ENCODE data around the gene GIMAP8. TPM values are rescaled to one million over a fixed set of nuclear protein-coding genes. Genes with fewer than 3 reads are reported as not detected.

The GIMAP8 gene
- total and polyA plus RNA-seq, 7 experiments from 2014 or later: 13.8 to 69.7 (median 52.5) TPM

- Mint-ChIP-seq H3K27ac (peak overlapping the region in 8 of 9 donors; percentile 44 to 97 (median 70)), H3K4me3 (peak overlapping the region; percentile 39 to 91 (median 62)), H3K4me1 (peaks cover 52 to 95% (median 90%) of the 10 kb centered on the region in 7 donors), H3K27me3 (no peaks in the 10 kb centered on the region), H3K9me3 (peaks cover 22 to 52% (median 34%) of the 10 kb centered on the region in 11 donors), H3K36me3 (peaks cover 49 to 92% (median 90%) of the 10 kb centered on the region in 5 donors)
- Histone ChIP-seq H3K9me3 (ENCODE audit: control insufficient read depth in 2 of 3, low read length in 3 of 3) (peaks cover 7 to 45% (median 24%) of the 10 kb centered on the region in 3 experiments), H3K36me3 (ENCODE audit: control insufficient read depth in 2 of 3, insufficient read depth in 3 of 3, low read length in 3 of 3) (peaks cover 0 to 34% (median 5%) of the 10 kb centered on the region in 3 experiments), H3K4me1 (ENCODE audit: control insufficient read depth in 2 of 2, insufficient read depth in 2 of 2, low read length in 2 of 2) (peaks cover 41 to 43% of the 10 kb centered on the region in 2 donors), H3K27ac (ENCODE audit: low read depth, low read length) (peak overlapping the region; percentile 12), H3K27me3 (ENCODE audit: control insufficient read depth in 2 of 2, insufficient read depth in 2 of 2, low read length in 2 of 2) (no peaks in the 10 kb centered on the region), H3K4me3 (ENCODE audit: low read length) (peak overlapping the region; percentile 25)
- ChIA-PET POLR2A (interaction anchor here (0.8 to 10.0 kb wide), 4 partner anchors 11 to 78 kb away, joined by 3 to 156 read pairs (median 50); partner anchors contain the start of genes GIMAP7 and GIMAP8), CTCF (no interaction called here)
- peak; percentile 8 for ATAC-seq
- intact Hi-C loops (cut with micrococcal nuclease): no loop called here
- no peak for DNase-seq
These were observed 13.0 kb downstream of the GIMAP8 start for GRCh38 chr7:150463461-150463860.

GRCh38 chr7:150464962-150465361 lies 14.5 kb downstream of the GIMAP8 start:
- ATAC-seq (peak; percentile 37), DNase-seq (no peak)
- intact Hi-C loops (cut with micrococcal nuclease): loop anchor here in 1 of 2 donors (1.0 to 2.0 kb wide), 2 partner anchors 7 to 14 kb away; partner anchors contain the start of gene GIMAP8
- peak overlapping the region; percentile 12 for H3K27ac ChIP-seq (ENCODE audit: low read depth, low read length)
- H3K27ac Mint-ChIP-seq: peak overlapping the region; percentile 37 to 97 (median 79)
- H3K27me3 ChIP-seq (ENCODE audit: control insufficient read depth in 2 of 2, insufficient read depth in 2 of 2, low read length in 2 of 2): no peaks in the 10 kb centered on the region
- H3K36me3 Mint-ChIP-seq: peaks cover 47 to 92% (median 86%) of the 10 kb centered on the region in 5 donors
- no peaks in the 10 kb centered on the region for H3K27me3 Mint-ChIP-seq
- H3K9me3 Mint-ChIP-seq: peaks cover 21 to 39% (median 34%) of the 10 kb centered on the region in 11 donors
- no peak overlapping the region for H3K4me3 ChIP-seq (ENCODE audit: low read length)
- H3K4me3 Mint-ChIP-seq: peak overlapping the region; percentile 21 to 91 (median 59)
- peaks cover 50 to 54% of the 10 kb centered on the region in 2 donors for H3K4me1 ChIP-seq (ENCODE audit: control insufficient read depth in 2 of 2, insufficient read depth in 2 of 2, low read length in 2 of 2)
- peaks cover 64 to 96% (median 90%) of the 10 kb centered on the region in 7 donors for H3K4me1 Mint-ChIP-seq
- peaks cover 0 to 24% (median 5%) of the 10 kb centered on the region in 3 experiments for H3K36me3 ChIP-seq (ENCODE audit: control insufficient read depth in 2 of 3, insufficient read depth in 3 of 3, low read length in 3 of 3)
- CTCF ChIA-PET: interaction anchor here (0.7 to 1.5 kb wide), 3 partner anchors 16 to 314 kb away, joined by 3 to 5 read pairs (median 4); no protein-coding TSS in a partner anchor
- peaks cover 7 to 36% (median 19%) of the 10 kb centered on the region in 3 experiments for H3K9me3 ChIP-seq (ENCODE audit: control insufficient read depth in 2 of 3, low read length in 3 of 3)
- POLR2A ChIA-PET: interaction anchor here (0.6 to 10.0 kb wide), 9 partner anchors 10 to 291 kb away, joined by 3 to 156 read pairs (median 4); partner anchors contain the start of genes GIMAP7 and GIMAP8

GRCh38 chr7:150465414-150465813 lies 15.0 kb downstream of the GIMAP8 start:
- Mint-ChIP-seq H3K36me3 (peaks cover 44 to 91% (median 84%) of the 10 kb centered on the region in 5 donors), H3K9me3 (peaks cover 18 to 34% (median 30%) of the 10 kb centered on the region in 11 donors), H3K4me3 (peak overlapping the region; percentile 21 to 91 (median 59)), H3K27ac (peak overlapping the region; percentile 37 to 97 (median 79)), H3K27me3 (no peaks in the 10 kb centered on the region), H3K4me1 (peaks cover 65 to 95% (median 90%) of the 10 kb centered on the region in 7 donors)
- H3K4me3 ChIP-seq (ENCODE audit: low read length): no peak overlapping the region
- no peak for ATAC-seq
- intact Hi-C loops (cut with micrococcal nuclease): loop anchor here in 1 of 2 donors (2.0 kb wide), 1 partner anchor 15 kb away; the partner anchor contains the start of gene GIMAP8
- peaks cover 0 to 22% (median 8%) of the 10 kb centered on the region in 3 experiments for H3K36me3 ChIP-seq (ENCODE audit: control insufficient read depth in 2 of 3, insufficient read depth in 3 of 3, low read length in 3 of 3)
- peak overlapping the region; percentile 12 for H3K27ac ChIP-seq (ENCODE audit: low read depth, low read length)
- DNase-seq: no peak
- H3K9me3 ChIP-seq (ENCODE audit: control insufficient read depth in 2 of 3, low read length in 3 of 3): peaks cover 7 to 32% (median 17%) of the 10 kb centered on the region in 3 experiments
- H3K27me3 ChIP-seq (ENCODE audit: control insufficient read depth in 2 of 2, insufficient read depth in 2 of 2, low read length in 2 of 2): no peaks in the 10 kb centered on the region
- ChIA-PET POLR2A (interaction anchor here (1.1 to 10.0 kb wide), 8 partner anchors 9 to 290 kb away, joined by 3 to 156 read pairs (median 16); partner anchors contain the start of genes GIMAP1, GIMAP7 and GIMAP8), CTCF (interaction anchor here (0.7 to 1.5 kb wide), 2 partner anchors 16 to 313 kb away, joined by 3 to 5 read pairs; no protein-coding TSS in a partner anchor)
- peaks cover 50 to 58% of the 10 kb centered on the region in 2 donors for H3K4me1 ChIP-seq (ENCODE audit: control insufficient read depth in 2 of 2, insufficient read depth in 2 of 2, low read length in 2 of 2)

- Histone ChIP-seq H3K27me3 (ENCODE audit: control insufficient read depth in 2 of 2, insufficient read depth in 2 of 2, low read length in 2 of 2) (no peaks in the 10 kb centered on the region), H3K36me3 (ENCODE audit: control insufficient read depth in 2 of 3, insufficient read depth in 3 of 3, low read length in 3 of 3) (peaks cover 0 to 28% (median 10%) of the 10 kb centered on the region in 3 experiments), H3K27ac (ENCODE audit: low read depth, low read length) (peak overlapping the region; percentile 34), H3K4me3 (ENCODE audit: low read length) (no peak overlapping the region), H3K4me1 (ENCODE audit: control insufficient read depth in 2 of 2, insufficient read depth in 2 of 2, low read length in 2 of 2) (peaks cover 50 to 60% of the 10 kb centered on the region in 2 donors), H3K9me3 (ENCODE audit: control insufficient read depth in 2 of 3, low read length in 3 of 3) (peaks cover 7 to 22% (median 8%) of the 10 kb centered on the region in 3 experiments)
- H3K36me3 Mint-ChIP-seq: peaks cover 40 to 89% (median 77%) of the 10 kb centered on the region in 5 donors
- H3K4me1 Mint-ChIP-seq: peaks cover 61 to 98% (median 95%) of the 10 kb centered on the region in 7 donors
- peaks cover 15 to 24% (median 21%) of the 10 kb centered on the region in 11 donors for H3K9me3 Mint-ChIP-seq
- DNase-seq (no peak), ATAC-seq (no peak)
- ChIA-PET CTCF (interaction anchor here (1.1 kb wide), 1 partner anchor 48 kb away, joined by 3 read pairs; the partner anchor contains the start of gene GIMAP7), POLR2A (interaction anchor here (0.6 to 10.0 kb wide), 11 partner anchors 8 to 281 kb away, joined by 3 to 156 read pairs (median 5); partner anchors contain the start of genes GIMAP1, GIMAP7 and GIMAP8)
- peak overlapping the region in 7 of 9 donors; percentile 70 to 97 (median 86) for H3K27ac Mint-ChIP-seq
- intact Hi-C loops (cut with micrococcal nuclease): no loop called here
- no peaks in the 10 kb centered on the region for H3K27me3 Mint-ChIP-seq
- H3K4me3 Mint-ChIP-seq: peak overlapping the region in 7 of 10 donors; percentile 46 to 91 (median 61)
These were observed 16.0 kb downstream of the GIMAP8 start for GRCh38 chr7:150466477-150466876.

GRCh38 chr7:150468241-150468640 lies 17.8 kb downstream of the GIMAP8 start:
- peaks cover 64 to 99% (median 95%) of the 10 kb centered on the region in 7 donors for H3K4me1 Mint-ChIP-seq
- ChIA-PET POLR2A (interaction anchor here (0.5 to 10.0 kb wide), 6 partner anchors 8 to 603 kb away, joined by 4 to 156 read pairs (median 40); partner anchors contain the start of genes GIMAP7 and GIMAP8), CTCF (interaction anchor here (0.6 kb wide), 1 partner anchor 47 kb away, joined by 4 read pairs; no protein-coding TSS in a partner anchor)
- H3K27me3 Mint-ChIP-seq: no peaks in the 10 kb centered on the region
- peak in 1 of 9 donors; percentile 51 for DNase-seq
- H3K9me3 ChIP-seq (ENCODE audit: control insufficient read depth in 2 of 3, low read length in 3 of 3): peaks cover 0 to 6% (median 0%) of the 10 kb centered on the region in 3 experiments
- peak; percentile 82 for ATAC-seq
- H3K27me3 ChIP-seq (ENCODE audit: control insufficient read depth in 2 of 2, insufficient read depth in 2 of 2, low read length in 2 of 2): no peaks in the 10 kb centered on the region
- H3K4me3 Mint-ChIP-seq: peak overlapping the region; percentile 70 to 91 (median 80)
- peaks cover 50 to 59% of the 10 kb centered on the region in 2 donors for H3K4me1 ChIP-seq (ENCODE audit: control insufficient read depth in 2 of 2, insufficient read depth in 2 of 2, low read length in 2 of 2)
- peak overlapping the region; percentile 6 for H3K4me3 ChIP-seq (ENCODE audit: low read length)
- intact Hi-C loops (cut with micrococcal nuclease): loop anchor here (1.0 to 2.0 kb wide), 3 partner anchors 11 to 17 kb away; no protein-coding TSS in a partner anchor
- peaks cover 30 to 87% (median 74%) of the 10 kb centered on the region in 5 donors for H3K36me3 Mint-ChIP-seq
- peak overlapping the region in 8 of 9 donors; percentile 72 to 97 (median 88) for H3K27ac Mint-ChIP-seq
- H3K27ac ChIP-seq (ENCODE audit: low read depth, low read length): peak overlapping the region; percentile 55
- H3K9me3 Mint-ChIP-seq: peaks cover 4 to 9% (median 5%) of the 10 kb centered on the region in 11 donors
- peaks cover 0 to 43% (median 10%) of the 10 kb centered on the region in 3 experiments for H3K36me3 ChIP-seq (ENCODE audit: control insufficient read depth in 2 of 3, insufficient read depth in 3 of 3, low read length in 3 of 3)

GRCh38 chr7:150471886-150472285 lies 21.5 kb downstream of the GIMAP8 start:
- H3K9me3 Mint-ChIP-seq: peaks cover 0 to 14% (median 2%) of the 10 kb centered on the region in 11 donors
- CTCF ChIA-PET: interaction anchor here (1.1 to 2.5 kb wide), 2 partner anchors 8 to 21 kb away, joined by 3 to 8 read pairs; no protein-coding TSS in a partner anchor
- peaks cover 40 to 91% (median 81%) of the 10 kb centered on the region in 5 donors for H3K36me3 Mint-ChIP-seq
- H3K4me1 Mint-ChIP-seq: peaks cover 55 to 96% (median 92%) of the 10 kb centered on the region in 7 donors
- Histone ChIP-seq H3K9me3 (ENCODE audit: control insufficient read depth in 2 of 3, low read length in 3 of 3) (no peaks in the 10 kb centered on the region), H3K27me3 (ENCODE audit: control insufficient read depth in 2 of 2, insufficient read depth in 2 of 2, low read length in 2 of 2) (no peaks in the 10 kb centered on the region), H3K4me1 (ENCODE audit: control insufficient read depth in 2 of 2, insufficient read depth in 2 of 2, low read length in 2 of 2) (peaks cover 43 to 53% of the 10 kb centered on the region in 2 donors), H3K36me3 (ENCODE audit: control insufficient read depth in 2 of 3, insufficient read depth in 3 of 3, low read length in 3 of 3) (peaks cover 8 to 66% (median 17%) of the 10 kb centered on the region in 3 experiments), H3K4me3 (ENCODE audit: low read length) (no peak overlapping the region), H3K27ac (ENCODE audit: low read depth, low read length) (peak overlapping the region; percentile 11)
- H3K4me3 Mint-ChIP-seq: peak overlapping the region in 4 of 10 donors; percentile 25 to 36 (median 32)
- ATAC-seq (no peak), DNase-seq (no peak)
- peak overlapping the region; percentile 11 to 97 (median 80) for H3K27ac Mint-ChIP-seq
- no peaks in the 10 kb centered on the region for H3K27me3 Mint-ChIP-seq
- POLR2A ChIA-PET: interaction anchor here (0.6 to 19.0 kb wide), 9 partner anchors 9 to 283 kb away, joined by 3 to 637 read pairs (median 4); partner anchors contain the start of genes GIMAP4, GIMAP7 and GIMAP8
- intact Hi-C loops (cut with micrococcal nuclease): loop anchor here in 1 of 2 donors (1.0 kb wide), 1 partner anchor 8 kb away; no protein-coding TSS in a partner anchor

All from naive thymus-derived CD4-positive, alpha-beta T cell (primary cell).